ENCODE data around the gene SARM1. TPM values are rescaled to one million over a fixed set of nuclear protein-coding genes. Genes with fewer than 3 reads are reported as not detected.

Gene SARM1
- total and polyA plus RNA-seq, 2 of the 13 experiments (the other 11 are each of a cell fraction or from before 2014, with no cell fraction given), result 0.73 to 0.86 TPM

- no peak for TF ChIP-seq MTF1 (CRISPR knock-in tag; IDR thresholded peaks at IDR 0.05)
- no peak for TF ChIP-seq ZNF790 (CRISPR knock-in tag; IDR thresholded peaks at IDR 0.05; ENCODE audit: borderline replicate concordance)
- no peak for TF ChIP-seq ZNF460 (CRISPR knock-in tag; IDR thresholded peaks at IDR 0.05; ENCODE audit: borderline replicate concordance)
- TF ChIP-seq ADNP (CRISPR knock-in tag; IDR thresholded peaks at IDR 0.05), result no peak
- no peak; the same call in 1 of the 2 replicates for TF ChIP-seq BCL6 (CRISPR knock-in tag; IDR thresholded peaks at IDR 0.05)
- no peak for TF ChIP-seq ZBTB40 (IDR thresholded peaks at IDR 0.05)
- no peak for TF ChIP-seq ZBTB40 (CRISPR knock-in tag; IDR thresholded peaks at IDR 0.05)
- no peak for TF ChIP-seq GATA4 (IDR thresholded peaks at IDR 0.05; ENCODE audit: borderline replicate concordance, low read depth)
- no peak for TF ChIP-seq ZNF660 (CRISPR knock-in tag; IDR thresholded peaks at IDR 0.05; ENCODE audit: borderline replicate concordance, low read depth)
- no peak for TF ChIP-seq E2F2 (CRISPR knock-in tag; IDR thresholded peaks at IDR 0.05; ENCODE audit: borderline replicate concordance)
- TF ChIP-seq ZKSCAN1 (IDR thresholded peaks at IDR 0.05; ENCODE audit: low read length), result no peak
- no peak for TF ChIP-seq ZNF580 (CRISPR knock-in tag; IDR thresholded peaks at IDR 0.05; ENCODE audit: borderline replicate concordance, low read depth)
- TF ChIP-seq ZNF800 (CRISPR knock-in tag; IDR thresholded peaks at IDR 0.05), result no peak
- no peak for TF ChIP-seq ATF4 (CRISPR knock-in tag; IDR thresholded peaks at IDR 0.05)
- no peak for TF ChIP-seq EHMT2 (IDR thresholded peaks at IDR 0.05; ENCODE audit: borderline replicate concordance, low read depth, low read length)
These were observed 34.4 kb downstream of the SARM1 start, which contains the start of gene SLC46A1 (continued) for GRCh38 chr17:28405632-28406472.
